Fibroblast of villous mesenchyme (primary cell): Measurements from ENCODE around the gene PGLYRP2. TPM values are rescaled to one million over a fixed set of nuclear protein-coding genes. Genes with fewer than 3 reads are reported as not detected.

ENCODE experiments used
- DNase-seq: peaks from one replicate; pipeline ENCODE4 v3.0.0-alpha.2; 2010; ENCODE audit warnings: low read depth
- H3K4me3 ChIP-seq: 2 replicates; pipeline ENCODE4 v1.5.1; 2011; ENCODE audit warnings: low read depth, mild to moderate bottlenecking, low read length
- CTCF ChIP-seq: IDR thresholded peaks from 2 replicates; pipeline ENCODE4 v1.5.1; 2012; ENCODE audit warnings: low read depth, mild to moderate bottlenecking, low read length; ENCODE audit not compliant: insufficient read depth
- small RNA-seq: library from RNA; depleted of rRNA; stranded (forward); fragments of <200 nt; gene quantifications from one replicate; pipeline ENCODE3, GENCODE V24; 2012
- total RNA-seq: library from RNA; depleted of rRNA; stranded (reverse); fragments of >200 nt; gene quantifications from 2 replicates; pipeline ENCODE4 v1.2.3, GENCODE V29; 2012

Gene PGLYRP2
- total RNA-seq, 1 donor, result not detected

- no peak for TF ChIP-seq CTCF
- no peak overlapping the region for H3K4me3 ChIP-seq
- no peak for DNase-seq
Observed at GRCh38 chr19:15424121-15424520, 55.2 kb downstream of the PGLYRP2 start.

- no peak for DNase-seq
- no peak for TF ChIP-seq CTCF
- H3K4me3 ChIP-seq, result no peak overlapping the region
Observed at GRCh38 chr19:15423130-15423529, 56.2 kb downstream of the PGLYRP2 start.

DNA sequence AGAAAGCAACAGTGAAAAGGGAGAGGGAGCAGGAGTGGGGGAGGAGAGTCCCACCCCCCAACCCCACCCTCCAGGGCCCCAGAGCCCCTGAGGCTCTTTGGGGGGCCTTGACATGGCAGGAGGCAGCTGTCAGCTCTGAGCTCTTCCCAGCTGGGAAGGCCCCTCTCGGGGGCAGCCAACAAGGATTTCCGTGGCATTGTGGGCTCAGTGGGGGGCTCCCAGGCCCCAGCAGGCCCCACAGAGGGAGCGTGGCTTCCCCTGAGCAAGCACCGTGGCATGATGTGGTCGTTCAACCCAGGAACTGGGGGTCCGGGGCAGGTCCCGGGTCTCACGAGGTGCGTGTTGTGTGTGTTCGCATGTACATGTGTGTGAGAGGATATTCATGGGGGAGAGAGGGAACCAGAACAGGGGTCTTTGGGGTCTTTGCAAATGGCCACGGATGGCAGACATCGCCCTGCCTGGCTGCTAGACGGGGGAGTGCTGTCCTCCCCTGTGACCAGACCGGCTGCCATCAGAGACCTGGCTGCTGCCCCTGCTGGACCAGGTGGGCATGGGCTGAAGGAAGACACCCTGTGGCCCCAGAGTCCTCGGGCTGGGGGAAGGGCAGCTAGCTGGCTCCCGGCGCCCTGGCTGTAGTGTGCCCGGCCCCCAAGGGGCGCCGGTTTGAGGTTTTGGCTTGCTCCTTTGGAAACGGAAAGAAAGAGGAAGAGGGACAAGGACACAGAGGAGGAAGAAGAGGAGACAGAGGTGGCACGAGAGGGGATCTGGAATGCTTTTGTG lies 56.8 kb downstream of the PGLYRP2 start:
- H3K4me3 ChIP-seq, result no peak overlapping the region
- DNase-seq, result no peak
- TF ChIP-seq CTCF, result no peak

GRCh38 chr19:15421721-15422260 lies 57.5 kb downstream of the PGLYRP2 start:
- no peak for DNase-seq
- TF ChIP-seq CTCF, result no peak
- no peak overlapping the region for H3K4me3 ChIP-seq

DNA sequence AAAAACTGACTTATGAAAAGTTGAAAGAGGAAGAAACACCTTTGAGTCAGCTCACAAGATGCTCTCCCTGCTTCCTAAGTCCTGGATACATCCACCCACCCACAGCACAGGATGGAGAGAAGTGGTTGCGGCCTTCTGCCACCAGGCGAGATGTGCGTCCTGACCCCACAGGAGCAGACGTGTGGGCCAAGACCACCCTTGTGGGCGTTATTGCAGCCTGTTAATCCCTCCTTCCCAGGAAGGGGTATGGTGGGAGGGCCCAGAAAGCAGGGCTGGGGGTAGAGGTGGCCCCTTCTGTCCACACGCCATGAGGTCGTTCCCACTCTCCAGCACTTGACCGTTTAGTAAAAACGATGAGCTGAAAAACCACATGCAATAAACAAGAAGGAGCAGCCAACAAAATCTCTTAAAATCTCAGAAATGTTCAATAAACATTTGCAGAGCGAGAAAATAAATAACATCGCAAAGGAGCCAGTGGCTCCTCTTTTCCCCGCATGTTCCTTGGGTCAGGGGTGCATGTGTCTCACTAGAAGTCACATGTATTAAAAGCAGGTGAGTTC lies 58.1 kb downstream of the PGLYRP2 start:
- DNase-seq, result no peak
- H3K4me3 ChIP-seq, result no peak overlapping the region
- no peak for TF ChIP-seq CTCF

- H3K4me3 ChIP-seq, result peak overlapping the region; percentile 67
- no peak for TF ChIP-seq CTCF
- no peak for DNase-seq
Observed at GRCh38 chr19:15419413-15420025, 59.8 kb downstream of the PGLYRP2 start.

Small RNA genes within 50 kb of the gene (small RNA-seq; reads per million reads assigned to genes)
- not detected for gene MIR1470

Other genes with a start within 250 kb of the PGLYRP2 start
- gene EPHX3, start 247.1 kb downstream of the PGLYRP2 start, total RNA-seq, result under 0.01 TPM in 2 replicates
- gene BRD4, start 147.0 kb downstream of the PGLYRP2 start, total RNA-seq, result 25.8 and 26.3 TPM in 2 replicates
- 16.0 and 19.6 TPM in 2 replicates for gene AKAP8, start 99.7 kb downstream of the PGLYRP2 start, total RNA-seq
- 59.6 and 61.3 TPM in 2 replicates for gene AKAP8L, start 60.5 kb downstream of the PGLYRP2 start, total RNA-seq
- gene WIZ, start 29.5 kb downstream of the PGLYRP2 start, total RNA-seq, result 7.3 and 7.4 TPM in 2 replicates
- not detected in 2 replicates for gene RASAL3, start 15.0 kb downstream of the PGLYRP2 start, total RNA-seq
- gene CYP4F22, start 29.0 kb upstream of the PGLYRP2 start, total RNA-seq, result not detected in 2 replicates
- under 0.01 TPM in 1 of 2 replicates, not detected in the other for gene CYP4F8, start 135.7 kb upstream of the PGLYRP2 start, total RNA-seq
- not detected in 2 replicates for gene CYP4F3, start 161.4 kb upstream of the PGLYRP2 start, total RNA-seq
- gene CYP4F12, start 193.6 kb upstream of the PGLYRP2 start, total RNA-seq, result not detected in 2 replicates
- not detected in 2 replicates for gene OR10H2, start 248.5 kb upstream of the PGLYRP2 start, total RNA-seq